Measurements from ENCODE around the gene TMEM8B.

The TMEM8B gene

DNA sequence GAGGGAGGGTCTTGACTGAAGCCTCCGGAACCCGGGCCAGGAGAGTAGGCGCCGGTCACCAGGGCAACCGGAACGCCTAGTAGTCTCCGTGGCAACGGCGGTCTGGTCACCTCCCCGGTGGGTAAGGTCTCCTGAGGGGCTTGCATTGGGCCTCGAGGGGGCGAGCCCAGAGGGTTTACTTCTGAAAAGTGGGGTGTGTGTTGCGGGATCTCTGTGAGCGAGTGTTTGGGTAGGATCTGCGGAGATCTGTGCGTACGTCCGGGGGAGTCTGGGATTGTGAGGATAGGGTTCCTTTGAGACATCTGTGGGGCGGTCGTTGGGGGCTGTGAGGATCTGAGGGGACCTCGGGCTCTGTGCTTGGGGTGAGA is 328 bp upstream of the TMEM8B start, which contains the start of gene FAM221B:
FAM221B (minus strand) TSS at position 17 of the 368 bp plus-strand sequence. CDS start 2,571 bp downstream, outside the sequence.
- TF ChIP-seq, protein P1, sequence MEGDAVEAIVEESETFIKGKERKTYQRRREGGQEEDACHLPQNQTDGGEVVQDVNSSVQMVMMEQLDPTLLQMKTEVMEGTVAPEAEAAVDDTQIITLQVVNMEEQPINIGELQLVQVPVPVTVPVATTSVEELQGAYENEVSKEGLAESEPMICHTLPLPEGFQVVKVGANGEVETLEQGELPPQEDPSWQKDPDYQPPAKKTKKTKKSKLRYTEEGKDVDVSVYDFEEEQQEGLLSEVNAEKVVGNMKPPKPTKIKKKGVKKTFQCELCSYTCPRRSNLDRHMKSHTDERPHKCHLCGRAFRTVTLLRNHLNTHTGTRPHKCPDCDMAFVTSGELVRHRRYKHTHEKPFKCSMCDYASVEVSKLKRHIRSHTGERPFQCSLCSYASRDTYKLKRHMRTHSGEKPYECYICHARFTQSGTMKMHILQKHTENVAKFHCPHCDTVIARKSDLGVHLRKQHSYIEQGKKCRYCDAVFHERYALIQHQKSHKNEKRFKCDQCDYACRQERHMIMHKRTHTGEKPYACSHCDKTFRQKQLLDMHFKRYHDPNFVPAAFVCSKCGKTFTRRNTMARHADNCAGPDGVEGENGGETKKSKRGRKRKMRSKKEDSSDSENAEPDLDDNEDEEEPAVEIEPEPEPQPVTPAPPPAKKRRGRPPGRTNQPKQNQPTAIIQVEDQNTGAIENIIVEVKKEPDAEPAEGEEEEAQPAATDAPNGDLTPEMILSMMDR (IDR thresholded peaks at IDR 0.05; ENCODE audit: poor library complexity, severe bottlenecking), result no peak
- H3K4me3 ChIP-seq (ENCODE audit: severe bottlenecking), result peak within 1 kb of the TSS; percentile 67
- no peaks in the 10 kb centered on the region for H3K27me3 ChIP-seq (ENCODE audit: insufficient read depth, poor library complexity, severe bottlenecking)
- H3K36me3 ChIP-seq (ENCODE audit: low read depth), result no peaks in the 10 kb centered on the region
- peak within 1 kb of the TSS; percentile 23 for H3K27ac ChIP-seq (ENCODE audit: poor library complexity, severe bottlenecking)
- ATAC-seq (ENCODE audit: low read depth), result peak; percentile 15
- peaks cover 3% of the 10 kb centered on the region for H3K4me1 ChIP-seq (ENCODE audit: insufficient read depth, poor library complexity, severe bottlenecking)
- no peaks in the 10 kb centered on the region for H3K9me3 ChIP-seq (ENCODE audit: severe bottlenecking)
- DNase-seq (ENCODE audit: low spot score), result no peak

DNA sequence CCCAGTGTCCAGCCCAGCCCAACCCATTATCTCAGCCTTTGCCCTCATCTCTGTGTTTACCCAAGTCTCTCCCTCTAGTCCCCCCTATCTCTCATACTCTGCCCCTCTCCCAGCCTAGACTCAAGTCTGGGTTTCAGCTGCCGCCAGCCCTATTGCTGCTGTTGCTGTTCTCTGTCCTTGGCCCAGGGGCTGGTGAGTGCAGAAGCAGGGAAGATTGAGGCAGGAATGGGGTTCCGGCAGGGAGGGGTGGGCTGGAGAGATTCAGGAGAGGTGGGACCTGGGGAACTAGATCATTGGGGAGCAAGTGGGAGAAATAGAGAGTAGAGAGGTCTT is 702 bp downstream of the TMEM8B start:
- no peaks in the 10 kb centered on the region for H3K27me3 ChIP-seq (ENCODE audit: insufficient read depth, poor library complexity, severe bottlenecking)
- peaks cover 3% of the 10 kb centered on the region for H3K4me1 ChIP-seq (ENCODE audit: insufficient read depth, poor library complexity, severe bottlenecking)
- H3K27ac ChIP-seq (ENCODE audit: poor library complexity, severe bottlenecking), result peak overlapping the region; percentile 23
- ATAC-seq (ENCODE audit: low read depth), result no peak; the same call in 1 of the 3 replicates
- TF ChIP-seq, protein P1 (IDR thresholded peaks at IDR 0.05; ENCODE audit: poor library complexity, severe bottlenecking), result no peak
- no peak for DNase-seq (ENCODE audit: low spot score)
- H3K9me3 ChIP-seq (ENCODE audit: severe bottlenecking), result no peaks in the 10 kb centered on the region
- peak overlapping the region; percentile 67 for H3K4me3 ChIP-seq (ENCODE audit: severe bottlenecking)
- no peaks in the 10 kb centered on the region for H3K36me3 ChIP-seq (ENCODE audit: low read depth)

- H3K4me3 ChIP-seq (ENCODE audit: severe bottlenecking), result no peak overlapping the region
Observed at GRCh38 chr9:35831040-35831439, 2.0 kb downstream of the TMEM8B start.

GRCh38 chr9:35832814-35833213 is 3.8 kb downstream of the TMEM8B start:
- Histone ChIP-seq H3K36me3 (ENCODE audit: low read depth) (no peaks in the 10 kb centered on the region), H3K27me3 (ENCODE audit: insufficient read depth, poor library complexity, severe bottlenecking) (no peaks in the 10 kb centered on the region), H3K4me1 (ENCODE audit: insufficient read depth, poor library complexity, severe bottlenecking) (peaks cover 3% of the 10 kb centered on the region), H3K27ac (ENCODE audit: poor library complexity, severe bottlenecking) (no peak overlapping the region), H3K9me3 (ENCODE audit: severe bottlenecking) (no peaks in the 10 kb centered on the region), H3K4me3 (ENCODE audit: severe bottlenecking) (no peak overlapping the region)
- TF ChIP-seq, protein P1 (IDR thresholded peaks at IDR 0.05; ENCODE audit: poor library complexity, severe bottlenecking), result no peak
- ATAC-seq (ENCODE audit: low read depth) (no peak), DNase-seq (ENCODE audit: low spot score) (no peak)

More at GRCh38 chr9:35831040-35831439, 2.0 kb downstream of the TMEM8B start:
- Histone ChIP-seq H3K27me3 (ENCODE audit: insufficient read depth, poor library complexity, severe bottlenecking) (no peaks in the 10 kb centered on the region), H3K27ac (ENCODE audit: poor library complexity, severe bottlenecking) (no peak overlapping the region), H3K9me3 (ENCODE audit: severe bottlenecking) (no peaks in the 10 kb centered on the region), H3K4me1 (ENCODE audit: insufficient read depth, poor library complexity, severe bottlenecking) (peaks cover 3% of the 10 kb centered on the region), H3K36me3 (ENCODE audit: low read depth) (no peaks in the 10 kb centered on the region)
- DNase-seq (ENCODE audit: low spot score), result no peak
- no peak for ATAC-seq (ENCODE audit: low read depth)
- TF ChIP-seq, protein P1 (IDR thresholded peaks at IDR 0.05; ENCODE audit: poor library complexity, severe bottlenecking), result no peak

DNA sequence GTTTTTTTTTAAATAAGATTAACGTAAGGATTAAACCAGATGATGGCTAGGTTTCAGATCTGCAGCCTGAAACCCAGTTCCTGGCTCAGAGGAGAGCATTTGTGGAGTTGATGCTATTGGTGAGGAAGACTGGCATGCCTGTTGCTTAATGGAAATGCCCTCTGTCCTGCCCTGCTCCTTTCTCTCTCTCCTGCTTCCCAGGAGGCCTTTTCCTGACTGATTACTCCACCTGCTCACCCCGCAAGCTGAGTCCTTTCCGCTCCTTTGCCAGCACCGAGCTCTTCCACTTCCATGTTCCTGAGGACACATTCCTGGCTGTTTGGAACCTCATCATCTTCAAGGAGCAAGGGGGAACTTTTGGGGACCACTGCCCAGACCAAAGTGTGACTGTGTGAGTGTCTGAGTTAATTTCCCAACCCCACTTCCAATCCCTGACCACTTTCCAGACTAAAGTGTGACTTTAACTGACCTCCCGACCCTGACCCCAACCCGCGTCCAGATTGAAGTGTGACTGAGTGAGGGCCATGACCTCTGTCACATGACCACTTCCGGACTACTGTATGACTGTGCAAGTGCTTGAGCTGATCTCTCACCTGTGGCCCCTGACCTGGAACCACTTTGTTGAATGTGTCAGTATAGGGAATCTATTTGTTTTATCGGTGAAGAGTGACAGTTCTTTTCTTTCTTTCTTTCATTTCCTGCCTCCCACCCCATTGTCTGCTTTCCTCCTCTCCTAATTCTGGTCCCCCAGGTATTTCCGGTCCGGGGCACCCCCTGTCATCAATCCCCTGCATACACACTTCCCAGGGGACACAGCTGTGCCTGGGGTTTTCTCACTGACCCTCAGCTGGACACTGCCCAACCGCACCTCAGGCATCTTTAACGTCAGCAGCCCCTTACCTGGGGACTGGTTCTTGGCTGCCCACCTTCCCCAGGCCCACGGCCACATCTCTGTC is 5.5 kb downstream of the TMEM8B start:
- Histone ChIP-seq H3K27me3 (ENCODE audit: insufficient read depth, poor library complexity, severe bottlenecking) (no peaks in the 10 kb centered on the region), H3K4me3 (ENCODE audit: severe bottlenecking) (no peak overlapping the region), H3K9me3 (ENCODE audit: severe bottlenecking) (no peaks in the 10 kb centered on the region), H3K4me1 (ENCODE audit: insufficient read depth, poor library complexity, severe bottlenecking) (peaks cover 3% of the 10 kb centered on the region), H3K36me3 (ENCODE audit: low read depth) (no peaks in the 10 kb centered on the region), H3K27ac (ENCODE audit: poor library complexity, severe bottlenecking) (no peak overlapping the region)
- TF ChIP-seq, protein P1 (IDR thresholded peaks at IDR 0.05; ENCODE audit: poor library complexity, severe bottlenecking), result no peak
- DNase-seq (ENCODE audit: low spot score) (no peak), ATAC-seq (ENCODE audit: low read depth) (no peak)
